Peyer's patch (tissue), 4 donors: ENCODE results near the gene UNC13C.

Experiments used
- POLR2A ChIP-seq, 2 donors: fragments of 450-650 bp; IDR thresholded peaks; one replicate each; pipeline ENCODE4 v1.5.1; 2017; ENCODE audit warnings: antibody characterized with exemption in 2 of 2, mild to moderate bottlenecking in 2 of 2, moderate library complexity in 2 of 2
- TF ChIP-seq, protein P1 (sequence below), 6 experiments: fragments of 450-650 bp in 4 of 6; fragments of 200-600 bp in 2 of 6; sonication (generic) in 1 of 6; IDR thresholded peaks; one replicate each; pipeline ENCODE4 v1.5.1; 2017 to 2019; ENCODE audit warnings: antibody characterized with exemption in 6 of 6, mild to moderate bottlenecking in 3 of 6, moderate library complexity in 1 of 6

DNA sequence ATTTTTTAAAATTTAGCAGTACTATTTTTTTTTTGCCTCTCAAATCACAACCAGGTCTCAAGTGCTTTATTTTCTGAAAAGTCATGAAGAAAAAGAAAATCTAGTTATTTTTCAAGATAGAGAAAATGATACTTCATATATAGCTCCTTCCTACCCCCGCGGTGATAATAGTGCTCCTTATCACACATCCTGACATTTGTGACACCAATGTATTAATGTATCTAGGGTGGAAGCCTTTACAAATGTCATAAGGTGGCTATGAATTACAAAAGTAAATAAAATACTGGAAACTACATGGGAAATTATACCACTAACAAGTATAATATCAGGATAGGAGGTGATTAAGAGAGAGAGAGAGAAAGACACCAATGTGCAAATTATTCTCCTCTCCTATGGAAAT lies 582.2 kb downstream of the UNC13C start:
- TF ChIP-seq, protein P1, sequence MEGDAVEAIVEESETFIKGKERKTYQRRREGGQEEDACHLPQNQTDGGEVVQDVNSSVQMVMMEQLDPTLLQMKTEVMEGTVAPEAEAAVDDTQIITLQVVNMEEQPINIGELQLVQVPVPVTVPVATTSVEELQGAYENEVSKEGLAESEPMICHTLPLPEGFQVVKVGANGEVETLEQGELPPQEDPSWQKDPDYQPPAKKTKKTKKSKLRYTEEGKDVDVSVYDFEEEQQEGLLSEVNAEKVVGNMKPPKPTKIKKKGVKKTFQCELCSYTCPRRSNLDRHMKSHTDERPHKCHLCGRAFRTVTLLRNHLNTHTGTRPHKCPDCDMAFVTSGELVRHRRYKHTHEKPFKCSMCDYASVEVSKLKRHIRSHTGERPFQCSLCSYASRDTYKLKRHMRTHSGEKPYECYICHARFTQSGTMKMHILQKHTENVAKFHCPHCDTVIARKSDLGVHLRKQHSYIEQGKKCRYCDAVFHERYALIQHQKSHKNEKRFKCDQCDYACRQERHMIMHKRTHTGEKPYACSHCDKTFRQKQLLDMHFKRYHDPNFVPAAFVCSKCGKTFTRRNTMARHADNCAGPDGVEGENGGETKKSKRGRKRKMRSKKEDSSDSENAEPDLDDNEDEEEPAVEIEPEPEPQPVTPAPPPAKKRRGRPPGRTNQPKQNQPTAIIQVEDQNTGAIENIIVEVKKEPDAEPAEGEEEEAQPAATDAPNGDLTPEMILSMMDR (IDR thresholded peaks at IDR 0.05), result no peak
- no peak for TF ChIP-seq POLR2A (IDR thresholded peaks at IDR 0.05)
